SK-N-SH treated with all-trans-retinoic acid at 6 μM for 48 hours (cell line): ENCODE measurements around the gene FBXW12.

Source experiments
- ATAC-seq: fragments of 200-7000 bp; cut with Tn5 transposase; 3 replicates; pipeline ENCODE4 v1.9.1; 2020; ENCODE audit warnings: mild to moderate bottlenecking, moderate library complexity
- ARNTL ChIP-seq: fragments of 450-650 bp; formaldehyde crosslinking; IDR thresholded peaks from 2 replicates; pipeline ENCODE4 v1.5.0; 2020; ENCODE audit warnings: low read depth, mild to moderate bottlenecking, moderate library complexity, borderline replicate concordance
- BACH2 ChIP-seq: fragments of 250-450 bp; sonication (Bioruptor Pico); IDR thresholded peaks from 2 replicates; pipeline ENCODE4 v1.9.0; 2021; ENCODE audit warnings: mild to moderate bottlenecking, borderline replicate concordance
- CREB5 ChIP-seq: fragments of 250-450 bp; sonication (Bioruptor Pico); IDR thresholded peaks from 2 replicates; pipeline ENCODE4 v1.5.1; 2020; ENCODE audit warnings: low read depth, mild to moderate bottlenecking, moderate library complexity
- CSDC2 ChIP-seq: fragments of 250-450 bp; sonication (Bioruptor Pico); IDR thresholded peaks from 2 replicates; pipeline ENCODE4 v1.5.0; 2020; ENCODE audit warnings: mild to moderate bottlenecking, moderate library complexity
- CSRNP3 ChIP-seq: fragments of 250-450 bp; sonication (Bioruptor Pico); IDR thresholded peaks from 2 replicates; pipeline ENCODE4 v1.5.1; 2021; ENCODE audit warnings: mild to moderate bottlenecking, moderate library complexity
- ESRRG ChIP-seq: fragments of 250-450 bp; sonication (Bioruptor Pico); IDR thresholded peaks from 2 replicates; pipeline ENCODE4 v1.6.1; 2021; ENCODE audit warnings: mild to moderate bottlenecking
- GLIS3 ChIP-seq: fragments of 250-450 bp; sonication (Bioruptor Pico); IDR thresholded peaks from 2 replicates; pipeline ENCODE4 v1.5.0; 2020; ENCODE audit warnings: mild to moderate bottlenecking, moderate library complexity
- ISL1 ChIP-seq: fragments of 250-450 bp; sonication (Bioruptor Pico); IDR thresholded peaks from 2 replicates; pipeline ENCODE4 v2.1.2; 2022; ENCODE audit warnings: mild to moderate bottlenecking, moderate library complexity
- PPARA ChIP-seq: fragments of 250-450 bp; sonication (Bioruptor Pico); IDR thresholded peaks from 2 replicates; pipeline ENCODE4 v1.5.0; 2020; ENCODE audit warnings: mild to moderate bottlenecking, borderline replicate concordance
- RARB ChIP-seq: fragments of 250-450 bp; sonication (Bioruptor Pico); IDR thresholded peaks from 2 replicates; pipeline ENCODE4 v1.8.0; 2021; ENCODE audit warnings: mild to moderate bottlenecking, moderate library complexity
- SNAI2 ChIP-seq: fragments of 250-450 bp; sonication (Bioruptor Pico); IDR thresholded peaks from 2 replicates; pipeline ENCODE4 v1.5.0; 2020; ENCODE audit warnings: mild to moderate bottlenecking, moderate library complexity
- TCF4 ChIP-seq: fragments of 250-450 bp; sonication (Bioruptor Pico); IDR thresholded peaks from 2 replicates; pipeline ENCODE4 v1.8.0; 2021; ENCODE audit warnings: mild to moderate bottlenecking, moderate library complexity, borderline replicate concordance
- TOX ChIP-seq: fragments of 250-450 bp; sonication (Bioruptor Pico); IDR thresholded peaks from 2 replicates; pipeline ENCODE4 v1.8.0; 2021; ENCODE audit warnings: mild to moderate bottlenecking, moderate library complexity, borderline replicate concordance
- ZC3H10 ChIP-seq: fragments of 250-450 bp; sonication (Bioruptor Pico); IDR thresholded peaks from 2 replicates; pipeline ENCODE4 v1.5.1; 2021; ENCODE audit warnings: mild to moderate bottlenecking, moderate library complexity
- ZFP3 ChIP-seq: fragments of 250-450 bp; sonication (Bioruptor Pico); IDR thresholded peaks from 2 replicates; pipeline ENCODE4 v1.5.0; 2020; ENCODE audit warnings: mild to moderate bottlenecking, moderate library complexity
- ZFP30 ChIP-seq: fragments of 450-650 bp; formaldehyde crosslinking; IDR thresholded peaks from 2 replicates; pipeline ENCODE4 v1.5.0; 2022; ENCODE audit warnings: mild to moderate bottlenecking, moderate library complexity
- ZNF565 ChIP-seq: fragments of 450-650 bp; formaldehyde crosslinking; conservative IDR thresholded peaks from 2 replicates; pipeline ENCODE4 v1.5.0; 2020; ENCODE audit warnings: low read depth, mild to moderate bottlenecking, moderate library complexity
- ZNF70 ChIP-seq: fragments of 450-650 bp; formaldehyde crosslinking; IDR thresholded peaks from 2 replicates; pipeline ENCODE4 v1.5.0; 2020; ENCODE audit warnings: mild to moderate bottlenecking, moderate library complexity
- ZNF8 ChIP-seq: fragments of 450-650 bp; formaldehyde crosslinking; IDR thresholded peaks from 2 replicates; pipeline ENCODE4 v1.5.0; 2020; ENCODE audit warnings: mild to moderate bottlenecking, moderate library complexity
- TF ChIP-seq, protein P1 (sequence below): fragments of 250-450 bp; sonication (Bioruptor Pico); IDR thresholded peaks from 2 replicates; pipeline ENCODE4 v1.8.0; 2021; ENCODE audit warnings: low read depth, mild to moderate bottlenecking, moderate library complexity, borderline replicate concordance
- TF ChIP-seq, protein P2 (sequence below): fragments of 250-450 bp; sonication (Bioruptor Pico); IDR thresholded peaks from 2 replicates; pipeline ENCODE4 v1.8.0; 2020; ENCODE audit warnings: mild to moderate bottlenecking, moderate library complexity, borderline replicate concordance
- TF ChIP-seq, protein P3 (sequence below): fragments of 250-450 bp; sonication (Bioruptor Pico); IDR thresholded peaks from 2 replicates; pipeline ENCODE4 v1.5.0; 2020; ENCODE audit warnings: mild to moderate bottlenecking, moderate library complexity

Gene FBXW12

DNA sequence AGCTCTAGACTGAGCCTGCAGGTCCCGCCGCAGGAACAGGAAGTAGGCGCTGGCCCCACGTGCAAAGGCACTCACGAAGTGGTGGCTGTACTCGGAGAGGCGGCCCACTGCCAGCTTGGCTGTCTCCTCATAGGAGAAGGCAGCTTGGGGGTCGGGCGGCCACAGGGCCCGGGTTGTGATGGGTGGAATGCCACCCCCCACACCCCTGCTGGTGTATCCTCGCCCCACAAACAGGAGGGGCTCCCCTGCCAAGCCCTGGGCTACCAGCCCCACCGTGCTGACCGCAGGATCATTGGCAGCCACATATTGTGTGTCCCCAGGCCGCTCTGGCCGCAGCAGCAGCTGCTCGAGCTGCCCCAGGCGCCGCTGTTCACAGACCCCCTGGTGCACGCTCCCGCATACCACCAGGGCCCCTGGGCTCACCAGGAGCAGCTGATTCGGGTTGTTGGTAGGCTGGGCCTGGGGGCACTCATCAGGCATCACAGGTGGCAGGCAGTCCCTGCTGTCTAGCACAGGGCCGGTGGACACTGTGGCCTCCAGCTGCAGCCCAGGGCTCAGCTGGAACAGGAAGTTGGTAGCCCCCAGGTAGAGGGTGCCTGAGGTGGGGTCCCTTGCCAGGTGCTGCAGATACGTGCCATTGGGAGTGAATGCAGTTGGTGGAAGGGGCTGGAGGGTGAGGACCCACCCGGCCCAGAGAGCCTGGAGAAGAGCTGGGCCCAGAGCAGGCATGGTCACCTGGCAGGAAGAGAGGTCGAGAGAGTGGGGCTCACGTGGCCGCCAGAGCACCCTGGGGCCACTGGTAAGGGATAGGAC, 52.1 kb downstream of the FBXW12 start:
- TF ChIP-seq, protein P1, sequence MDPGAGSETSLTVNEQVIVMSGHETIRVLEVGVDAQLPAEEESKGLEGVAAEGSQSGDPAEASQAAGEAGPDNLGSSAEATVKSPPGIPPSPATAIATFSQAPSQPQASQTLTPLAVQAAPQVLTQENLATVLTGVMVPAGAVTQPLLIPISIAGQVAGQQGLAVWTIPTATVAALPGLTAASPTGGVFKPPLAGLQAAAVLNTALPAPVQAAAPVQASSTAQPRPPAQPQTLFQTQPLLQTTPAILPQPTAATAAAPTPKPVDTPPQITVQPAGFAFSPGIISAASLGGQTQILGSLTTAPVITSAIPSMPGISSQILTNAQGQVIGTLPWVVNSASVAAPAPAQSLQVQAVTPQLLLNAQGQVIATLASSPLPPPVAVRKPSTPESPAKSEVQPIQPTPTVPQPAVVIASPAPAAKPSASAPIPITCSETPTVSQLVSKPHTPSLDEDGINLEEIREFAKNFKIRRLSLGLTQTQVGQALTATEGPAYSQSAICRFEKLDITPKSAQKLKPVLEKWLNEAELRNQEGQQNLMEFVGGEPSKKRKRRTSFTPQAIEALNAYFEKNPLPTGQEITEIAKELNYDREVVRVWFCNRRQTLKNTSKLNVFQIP (CRISPR knock-in tag) = no peak
- no peak for ATAC-seq

DNA sequence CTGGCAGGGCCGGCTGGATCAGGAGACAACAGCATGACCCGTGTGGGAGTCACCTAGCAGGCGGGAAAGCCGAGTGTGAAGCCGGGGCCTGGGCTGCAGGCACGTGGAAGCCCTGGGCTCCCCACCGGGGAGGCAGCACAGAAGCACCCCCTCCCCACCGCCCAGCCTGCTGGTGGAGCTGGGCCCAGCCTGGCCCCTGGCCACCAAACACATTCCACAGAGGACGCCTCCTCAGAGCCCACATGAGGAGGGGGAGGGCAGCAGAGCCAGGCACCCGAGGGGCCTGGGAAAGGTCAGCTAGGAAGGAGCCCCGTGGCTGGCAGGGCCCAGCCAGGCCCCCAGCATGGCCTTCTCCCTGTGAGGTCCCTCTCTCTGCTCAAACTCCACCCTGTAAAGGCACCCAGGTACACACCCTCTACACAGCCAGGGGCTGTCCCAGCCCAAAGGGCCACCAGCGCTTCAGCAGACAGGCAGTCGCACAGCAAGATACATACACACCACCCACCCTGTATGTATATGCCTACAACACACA, 53.3 kb downstream of the FBXW12 start:
- no peak for ATAC-seq
- TF ChIP-seq ZFP3 (CRISPR knock-in tag) (no peak), CREB5 (CRISPR knock-in tag) (no peak), PPARA (CRISPR knock-in tag) (no peak), GLIS3 (CRISPR knock-in tag) (no peak), ZNF8 (CRISPR knock-in tag) (no peak), SNAI2 (CRISPR knock-in tag) (no peak), ZNF70 (CRISPR knock-in tag) (no peak), BACH2 (CRISPR knock-in tag) (no peak), ZNF565 (no peak), RARB (CRISPR knock-in tag) (no peak), TOX (CRISPR knock-in tag) (no peak), TCF4 (CRISPR knock-in tag) (no peak), ESRRG (CRISPR knock-in tag) (no peak), CSRNP3 (CRISPR knock-in tag) (no peak), ZFP30 (CRISPR knock-in tag) (no peak)
- TF ChIP-seq, protein P2, sequence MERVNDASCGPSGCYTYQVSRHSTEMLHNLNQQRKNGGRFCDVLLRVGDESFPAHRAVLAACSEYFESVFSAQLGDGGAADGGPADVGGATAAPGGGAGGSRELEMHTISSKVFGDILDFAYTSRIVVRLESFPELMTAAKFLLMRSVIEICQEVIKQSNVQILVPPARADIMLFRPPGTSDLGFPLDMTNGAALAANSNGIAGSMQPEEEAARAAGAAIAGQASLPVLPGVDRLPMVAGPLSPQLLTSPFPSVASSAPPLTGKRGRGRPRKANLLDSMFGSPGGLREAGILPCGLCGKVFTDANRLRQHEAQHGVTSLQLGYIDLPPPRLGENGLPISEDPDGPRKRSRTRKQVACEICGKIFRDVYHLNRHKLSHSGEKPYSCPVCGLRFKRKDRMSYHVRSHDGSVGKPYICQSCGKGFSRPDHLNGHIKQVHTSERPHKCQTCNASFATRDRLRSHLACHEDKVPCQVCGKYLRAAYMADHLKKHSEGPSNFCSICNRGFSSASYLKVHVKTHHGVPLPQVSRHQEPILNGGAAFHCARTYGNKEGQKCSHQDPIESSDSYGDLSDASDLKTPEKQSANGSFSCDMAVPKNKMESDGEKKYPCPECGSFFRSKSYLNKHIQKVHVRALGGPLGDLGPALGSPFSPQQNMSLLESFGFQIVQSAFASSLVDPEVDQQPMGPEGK = no peak
- TF ChIP-seq, protein P3, sequence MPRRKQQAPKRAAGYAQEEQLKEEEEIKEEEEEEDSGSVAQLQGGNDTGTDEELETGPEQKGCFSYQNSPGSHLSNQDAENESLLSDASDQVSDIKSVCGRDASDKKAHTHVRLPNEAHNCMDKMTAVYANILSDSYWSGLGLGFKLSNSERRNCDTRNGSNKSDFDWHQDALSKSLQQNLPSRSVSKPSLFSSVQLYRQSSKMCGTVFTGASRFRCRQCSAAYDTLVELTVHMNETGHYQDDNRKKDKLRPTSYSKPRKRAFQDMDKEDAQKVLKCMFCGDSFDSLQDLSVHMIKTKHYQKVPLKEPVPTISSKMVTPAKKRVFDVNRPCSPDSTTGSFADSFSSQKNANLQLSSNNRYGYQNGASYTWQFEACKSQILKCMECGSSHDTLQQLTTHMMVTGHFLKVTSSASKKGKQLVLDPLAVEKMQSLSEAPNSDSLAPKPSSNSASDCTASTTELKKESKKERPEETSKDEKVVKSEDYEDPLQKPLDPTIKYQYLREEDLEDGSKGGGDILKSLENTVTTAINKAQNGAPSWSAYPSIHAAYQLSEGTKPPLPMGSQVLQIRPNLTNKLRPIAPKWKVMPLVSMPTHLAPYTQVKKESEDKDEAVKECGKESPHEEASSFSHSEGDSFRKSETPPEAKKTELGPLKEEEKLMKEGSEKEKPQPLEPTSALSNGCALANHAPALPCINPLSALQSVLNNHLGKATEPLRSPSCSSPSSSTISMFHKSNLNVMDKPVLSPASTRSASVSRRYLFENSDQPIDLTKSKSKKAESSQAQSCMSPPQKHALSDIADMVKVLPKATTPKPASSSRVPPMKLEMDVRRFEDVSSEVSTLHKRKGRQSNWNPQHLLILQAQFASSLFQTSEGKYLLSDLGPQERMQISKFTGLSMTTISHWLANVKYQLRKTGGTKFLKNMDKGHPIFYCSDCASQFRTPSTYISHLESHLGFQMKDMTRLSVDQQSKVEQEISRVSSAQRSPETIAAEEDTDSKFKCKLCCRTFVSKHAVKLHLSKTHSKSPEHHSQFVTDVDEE (CRISPR knock-in tag) = no peak

GRCh38 chr3:48426401-48426909, 54.4 kb downstream of the FBXW12 start:
- no peak for ATAC-seq
- TF ChIP-seq CREB5 (CRISPR knock-in tag) (no peak), ZNF70 (CRISPR knock-in tag) (no peak), ZFP30 (CRISPR knock-in tag) (no peak), ZC3H10 (CRISPR knock-in tag) (no peak), RARB (CRISPR knock-in tag) (no peak), SNAI2 (CRISPR knock-in tag) (no peak), BACH2 (CRISPR knock-in tag) (no peak), TCF4 (CRISPR knock-in tag) (no peak), ARNTL (no peak), CSDC2 (CRISPR knock-in tag) (no peak), ZNF565 (no peak), ISL1 (CRISPR knock-in tag) (no peak)
- TF ChIP-seq, protein P2 = no peak
